H1 (cell line): ENCODE measurements around the gene ARHGAP1. TPM values are rescaled to one million over a fixed set of nuclear protein-coding genes. Genes with fewer than 3 reads are reported as not detected.

Experiments used
- CTCF ChIA-PET: fragments of 300-600 bp; sonication (Branson Sonifier 250); formaldehyde crosslinking; loops from one replicate; lab custom pipeline; 2021; ENCODE audit not compliant: partially characterized antibody; lab: Charles Lee
- POLR2A ChIA-PET: fragments of 300-600 bp; sonication (Branson Sonifier 250); formaldehyde crosslinking; loops from one replicate; lab custom pipeline; 2021; ENCODE audit warnings: inconsistent platforms; ENCODE audit not compliant: partially characterized antibody; lab: Charles Lee
- DNase-seq, 2 experiments: peaks; one replicate each; pipeline versions ENCODE4 v3.0.0 to v3.0.0-alpha.2; 2010 to 2022; ENCODE audit warnings: low spot score in 2 of 2, low read depth in 1 of 2, mixed read lengths in 1 of 2
- FAIRE-seq: peaks from 2 replicates; lab custom pipeline; 2011; peaks lifted over from hg19 to GRCh38; lab: Jason Lieb, UNC
- H2AFZ ChIP-seq: 2 replicates; pipeline ENCODE4 v1.8.1; 2012; ENCODE audit warnings: low read length, inconsistent platforms
- H2AK5ac ChIP-seq: 2 replicates; pipeline ENCODE4 v1.6.1; 2013; ENCODE audit warnings: low read depth, low read length
- H2BK120ac ChIP-seq: replicated peaks from 2 replicates; pipeline ENCODE3; 2013; ENCODE audit warnings: low read depth, low read length, inconsistent platforms
- H2BK12ac ChIP-seq: 2 replicates; pipeline ENCODE4 v1.6.1; 2013; ENCODE audit warnings: low read depth, low read length
- H2BK15ac ChIP-seq: 2 replicates; pipeline ENCODE4 v1.6.1; 2013; ENCODE audit warnings: low read length
- H2BK20ac ChIP-seq: 2 replicates; pipeline ENCODE4 v1.6.1; 2013; ENCODE audit warnings: low read length
- H2BK5ac ChIP-seq: 2 replicates; pipeline ENCODE4 v1.6.1; 2013; ENCODE audit warnings: low read depth, low read length
- H3K14ac ChIP-seq: 2 replicates; pipeline ENCODE4 v1.6.1; 2013; ENCODE audit warnings: inconsistent platforms; ENCODE audit not compliant: insufficient read length
- H3K18ac ChIP-seq: 2 replicates; pipeline ENCODE4 v1.6.1; 2013; ENCODE audit warnings: low read length; ENCODE audit errors: extremely low read depth
- H3K23ac ChIP-seq: 2 replicates; pipeline ENCODE4 v1.6.1; 2013; ENCODE audit warnings: inconsistent platforms; ENCODE audit not compliant: insufficient read length
- H3K23me2 ChIP-seq: 2 replicates; pipeline ENCODE4 v1.6.1; 2013; ENCODE audit warnings: low read depth, low read length
- H3K27ac ChIP-seq: 2 replicates; pipeline ENCODE4 v1.6.1; 2011; ENCODE audit warnings: low read depth, low read length, inconsistent platforms
- H3K27me3 ChIP-seq, 4 experiments: replicated peaks in 1 of 4; 1 replicate in 1 of 4; 2 replicates in 3 of 4; pipeline versions ENCODE4 v1.6.1 to v1.8.1; 2011 to 2013; ENCODE audit warnings: low read length in 3 of 4, mild to moderate bottlenecking in 3 of 4, inconsistent platforms in 2 of 4, mixed read lengths in 2 of 4, moderate library complexity in 1 of 4; ENCODE audit not compliant: control insufficient read depth in 3 of 4, insufficient read depth in 3 of 4; ENCODE audit errors: extremely low read depth in 1 of 4
- H3K36me3 ChIP-seq, 4 experiments: 2 replicates each; pipeline versions ENCODE4 v1.6.1 to v1.8.1; 2011 to 2013; ENCODE audit warnings: mild to moderate bottlenecking in 4 of 4, low read length in 3 of 4, moderate library complexity in 2 of 4, control low read depth in 1 of 4, inconsistent platforms in 1 of 4; ENCODE audit not compliant: insufficient read depth in 4 of 4, control insufficient read depth in 2 of 4
- H3K4ac ChIP-seq: replicated peaks from 2 replicates; pipeline ENCODE3; 2013; ENCODE audit warnings: low read length, low read depth, mixed read lengths, inconsistent platforms; ENCODE audit not compliant: insufficient read length
- H3K4me1 ChIP-seq, 4 experiments: replicated peaks in 1 of 4; 1 replicate in 1 of 4; 2 replicates in 3 of 4; pipeline versions ENCODE4 v1.6.1 to v1.8.1; 2011 to 2013; ENCODE audit warnings: low read length in 3 of 4, inconsistent platforms in 2 of 4, mixed read lengths in 1 of 4; ENCODE audit not compliant: insufficient read depth in 4 of 4, control insufficient read depth in 3 of 4
- H3K4me2 ChIP-seq, 2 experiments: 2 replicates each; pipeline versions ENCODE4 v1.6.1 to v1.8.1; 2011 to 2013; ENCODE audit warnings: low read depth in 2 of 2, low read length in 2 of 2, control low read depth in 1 of 2, inconsistent platforms in 1 of 2, mild to moderate bottlenecking in 1 of 2; ENCODE audit not compliant: insufficient read depth in 1 of 2
- H3K4me3 ChIP-seq, 4 experiments: fragments of 200-600, 300-600 bp in 1 of 4; sonication (generic), shearing (Covaris generic), sonication (Bioruptor Twin) in 1 of 4; 2 replicates each; pipeline versions ENCODE4 v1.5.1 to v1.8.1; 2011 to 2016; ENCODE audit warnings: low read length in 4 of 4, low read depth in 3 of 4, control low read depth in 2 of 4, inconsistent platforms in 2 of 4, mild to moderate bottlenecking in 2 of 4, mixed read lengths in 1 of 4, moderate library complexity in 1 of 4; ENCODE audit not compliant: insufficient read depth in 2 of 4; ENCODE audit errors: extremely low read depth in 1 of 4
- H3K56ac ChIP-seq: replicated peaks from 2 replicates; pipeline ENCODE3; 2013; ENCODE audit warnings: low read depth, mild to moderate bottlenecking, mixed read lengths, low read length, inconsistent platforms; ENCODE audit not compliant: insufficient read length
- H3K79me1 ChIP-seq: 2 replicates; pipeline ENCODE4 v1.6.1; 2013; ENCODE audit warnings: low read depth, low read length, control low read depth
- H3K79me2 ChIP-seq, 2 experiments: 2 replicates each; pipeline versions ENCODE4 v1.6.1 to v1.8.1; 2012 to 2013; ENCODE audit warnings: low read length in 2 of 2, mild to moderate bottlenecking in 2 of 2, inconsistent platforms in 1 of 2; ENCODE audit not compliant: insufficient read depth in 2 of 2, control insufficient read depth in 1 of 2
- H3K9ac ChIP-seq, 4 experiments: replicated peaks in 1 of 4; 1 replicate in 1 of 4; 2 replicates in 3 of 4; pipeline versions ENCODE4 v1.6.1 to v1.8.1; 2011 to 2013; ENCODE audit warnings: low read depth in 3 of 4, low read length in 3 of 4, control low read depth in 2 of 4, mild to moderate bottlenecking in 2 of 4, moderate library complexity in 2 of 4, inconsistent platforms in 1 of 4; ENCODE audit errors: extremely low read depth in 1 of 4
- H3K9me3 ChIP-seq, 2 experiments: 2 replicates each; pipeline versions ENCODE4 v1.6.1 to v1.8.1; 2012 to 2013; ENCODE audit warnings: mild to moderate bottlenecking in 2 of 2, moderate library complexity in 2 of 2, control low read depth in 1 of 2, inconsistent platforms in 1 of 2, low read depth in 1 of 2, low read length in 1 of 2, mixed read lengths in 1 of 2; ENCODE audit not compliant: insufficient read depth in 2 of 2
- H4K20me1 ChIP-seq, 2 experiments: replicated peaks in 1 of 2; 2 replicates each; pipeline versions ENCODE3 to v1.8.1; 2011 to 2013; ENCODE audit warnings: inconsistent platforms in 2 of 2, low read length in 2 of 2, mild to moderate bottlenecking in 1 of 2; ENCODE audit not compliant: insufficient read depth in 2 of 2, control insufficient read depth in 1 of 2
- H4K5ac ChIP-seq: 2 replicates; pipeline ENCODE4 v1.6.1; 2013; ENCODE audit warnings: low read length, low read depth, mixed read lengths, inconsistent platforms; ENCODE audit not compliant: insufficient read length
- H4K8ac ChIP-seq: 2 replicates; pipeline ENCODE4 v1.8.0; 2013; ENCODE audit warnings: mild to moderate bottlenecking, moderate library complexity, low read length, inconsistent platforms; ENCODE audit not compliant: insufficient read depth; ENCODE audit errors: extremely low read depth
- H4K91ac ChIP-seq: replicated peaks from 2 replicates; pipeline ENCODE3; 2013; ENCODE audit warnings: low read length, mixed read lengths, inconsistent platforms; ENCODE audit not compliant: insufficient read length
- CHD1 ChIP-seq: IDR thresholded peaks from 2 replicates; pipeline ENCODE4 v1.6.1; 2012; ENCODE audit warnings: low read depth, low read length, improper control_type of control experiment
- E2F6 ChIP-seq: IDR thresholded peaks from 2 replicates; pipeline ENCODE4 v1.6.1; 2012; ENCODE audit warnings: inconsistent platforms
- EP300 ChIP-seq, 2 experiments: IDR thresholded peaks; 1 replicate in 1 of 2; 2 replicates in 1 of 2; pipeline ENCODE4 v1.6.1; 2011 to 2012; ENCODE audit warnings: low read depth in 2 of 2, low read length in 2 of 2, mild to moderate bottlenecking in 2 of 2, borderline replicate concordance in 1 of 2, inconsistent platforms in 1 of 2, moderate library complexity in 1 of 2
- GABPA ChIP-seq: IDR thresholded peaks from 2 replicates; pipeline ENCODE4 v1.6.1; 2011; ENCODE audit warnings: mild to moderate bottlenecking, low read length, moderate library complexity, borderline replicate concordance; ENCODE audit not compliant: insufficient read depth
- JUN ChIP-seq: IDR thresholded peaks from 2 replicates; pipeline ENCODE4 v1.6.1; 2011; ENCODE audit warnings: low read depth, mild to moderate bottlenecking, improper control_type of control experiment, low read length
- MAFK ChIP-seq: IDR thresholded peaks from 2 replicates; pipeline ENCODE4 v1.6.1; 2012; ENCODE audit warnings: low read depth, mild to moderate bottlenecking, improper control_type of control experiment, low read length
- PHF8 ChIP-seq: fragments of 200-600 bp; sonication (generic); conservative IDR thresholded peaks from 2 replicates; pipeline ENCODE4 v1.7.1; 2012; ENCODE audit warnings: low read depth, mild to moderate bottlenecking, inconsistent platforms, low read length, moderate library complexity
- POLR2A ChIP-seq, 2 experiments: IDR thresholded peaks; 1 replicate in 1 of 2; 2 replicates in 1 of 2; pipeline ENCODE4 v1.6.1; 2011; ENCODE audit warnings: low read depth in 2 of 2, low read length in 2 of 2, mild to moderate bottlenecking in 2 of 2; ENCODE audit errors: control extremely low read depth in 1 of 2
- POU5F1 ChIP-seq: IDR thresholded peaks from 2 replicates; pipeline ENCODE4 v1.6.1; 2011; ENCODE audit warnings: low read depth, mild to moderate bottlenecking, low read length, moderate library complexity
- RFX5 ChIP-seq: IDR thresholded peaks from 2 replicates; pipeline ENCODE4 v1.6.1; 2011; ENCODE audit warnings: low read depth, low read length, improper control_type of control experiment, borderline replicate concordance
- RXRA ChIP-seq: IDR thresholded peaks from 2 replicates; pipeline ENCODE4 v1.6.1; 2011; ENCODE audit warnings: low read depth, mild to moderate bottlenecking, low read length, moderate library complexity; ENCODE audit not compliant: insufficient read depth
- SIX5 ChIP-seq: IDR thresholded peaks from 2 replicates; pipeline ENCODE4 v1.6.1; 2011; ENCODE audit warnings: mild to moderate bottlenecking, low read depth, low read length
- TBP ChIP-seq: IDR thresholded peaks from 2 replicates; pipeline ENCODE4 v1.6.1; 2011; ENCODE audit warnings: low read depth, low read length, improper control_type of control experiment
- ZNF274 ChIP-seq: IDR thresholded peaks from 2 replicates; pipeline ENCODE4 v1.7.0; 2012; ENCODE audit warnings: low read length, borderline replicate concordance; ENCODE audit errors: extremely low read depth
- WGBS, 2 experiments: shearing (Covaris generic) in 1 of 2; methylation state at CpG; one replicate each; pipeline versions ENCODE4 v1.1.6 to v1.1.7; 2013 to 2015; ENCODE audit warnings: low lambda C conversion rate in 2 of 2, mixed read lengths in 2 of 2, inconsistent platforms in 1 of 2, low coverage in 1 of 2, missing lambda C conversion rate in 1 of 2; ENCODE audit not compliant: insufficient replicate concordance in 2 of 2, insufficient coverage in 1 of 2, insufficient read length in 1 of 2; ENCODE audit errors: extremely low coverage in 1 of 2, missing lambda C conversion rate in 1 of 2; 5-methylcytosine and 5-hydroxymethylcytosine counted together
- polyA plus RNA-seq, 7 experiments: library from polyadenylated mRNA; depleted of rRNA in 3 of 7; stranded (reverse) in 5 of 7; unstranded in 2 of 7; fragments of >200 nt in 5 of 7; fragments of 200-250 nt in 2 of 7; gene quantifications; 1 replicate in 5 of 7; 2 replicates in 1 of 7; 4 replicates in 1 of 7; pipeline versions ENCODE4 v1.2.1 to v1.2.3, GENCODE V29; 2011 to 2013; ENCODE audit warnings: missing spikeins in 2 of 7, mixed read lengths in 2 of 7
- total RNA-seq: library from RNA; stranded (reverse); fragmentation: NEBNext Ultra II Directional; extraction: Animal tissue kit (Norgen Biotek cat#: 25700); gene quantifications from 2 replicates; pipeline ENCODE4 v1.2.1, GENCODE V29; 2021

ARHGAP1 gene
- total and polyA plus RNA-seq, 2 of the 8 experiments (the other 6 are each of a cell fraction or from before 2014, with no cell fraction given) = 28.6 to 58.8 TPM

GRCh38 chr11:46710821-46711269, 10.4 kb upstream of the ARHGAP1 start:
- no peak overlapping the region for H2AFZ ChIP-seq
- no peak for DNase-seq
- TF ChIP-seq ZNF274 = no peak
- TF ChIP-seq RXRA = no peak
- no peak for TF ChIP-seq CHD1
- TF ChIP-seq RFX5 = no peak
- TF ChIP-seq JUN = no peak
- TF ChIP-seq EP300 (IDR thresholded peaks at IDR 0.05; ENCODE audit: borderline replicate concordance in 1 of 2, low read depth in 2 of 2, low read length in 2 of 2) = no peak
- no peak for TF ChIP-seq E2F6
- no peak for TF ChIP-seq SIX5
- no peak for TF ChIP-seq MAFK
- no peak for TF ChIP-seq PHF8
- TF ChIP-seq POLR2A (IDR thresholded peaks at IDR 0.05; ENCODE audit: control extremely low read depth in 1 of 2, low read depth in 2 of 2, low read length in 2 of 2) = no peak
- no peak for TF ChIP-seq TBP
- TF ChIP-seq GABPA = no peak
- no peak for TF ChIP-seq POU5F1

More at GRCh38 chr11:46710821-46711269, 10.4 kb upstream of the ARHGAP1 start:
- Histone ChIP-seq H3K27me3 (no peaks in the 10 kb centered on the region), H3K79me2 (no peaks in the 10 kb centered on the region), H2BK20ac (no peak overlapping the region), H3K18ac (no peak overlapping the region), H3K79me1 (no peaks in the 10 kb centered on the region; the same call in 1 of the 2 replicates), H3K27ac (no peak overlapping the region), H2BK15ac (no peak overlapping the region), H4K91ac (no peak overlapping the region), H4K20me1 (peaks cover 2% of the 10 kb centered on the region in 2 experiments), H3K4ac (no peak overlapping the region), H3K56ac (no peak overlapping the region), H3K23ac (no peak overlapping the region), H3K23me2 (no peaks in the 10 kb centered on the region; the same call in 1 of the 2 replicates), H3K14ac (no peak overlapping the region), H2AK5ac (no peak overlapping the region), H3K9ac (no peak overlapping the region), H3K36me3 (peaks cover 0 to 10% (median 1%) of the 10 kb centered on the region in 4 experiments; a peak in 5 of 8 replicates), H3K4me1 (no peaks in the 10 kb centered on the region), H4K5ac (no peak overlapping the region), H2BK5ac (no peak overlapping the region), H3K9me3 (no peaks in the 10 kb centered on the region), H2BK12ac (no peak overlapping the region), H2BK120ac (no peak overlapping the region), H3K4me2 (no peak overlapping the region), H4K8ac (no peak overlapping the region), H3K4me3 (no peak overlapping the region)
- FAIRE-seq = no peak
- ChIA-PET CTCF (no interaction called here), POLR2A (interaction anchor here (0.5 to 1.6 kb wide), 3 partner anchors 23 to 271 kb away, joined by 3 to 4 read pairs (median 3); no protein-coding TSS in a partner anchor)
- WGBS, 2 experiments = 91% methylated on average over 10 of the region's 10 CpGs; no CpG with 5 or more reads in 1 of the 2 experiments
